Mucosa of rectum (tissue), 2 donors: Measurements from ENCODE around the gene PGF.

Experiments used
- H3K27ac ChIP-seq, 2 donors: one replicate each; pipeline ENCODE4 v1.7.0; 2013; ENCODE audit warnings: inconsistent platforms in 2 of 2, low read depth in 2 of 2, low read length in 2 of 2
- H3K27me3 ChIP-seq, 2 donors: one replicate each; pipeline ENCODE4 v1.7.0; 2013; ENCODE audit warnings: low read length in 2 of 2; ENCODE audit not compliant: control insufficient read depth in 2 of 2, insufficient read depth in 2 of 2
- H3K36me3 ChIP-seq, 2 donors: one replicate each; pipeline ENCODE4 v1.7.0; 2013; ENCODE audit warnings: low read length in 2 of 2; ENCODE audit not compliant: control insufficient read depth in 2 of 2, insufficient read depth in 2 of 2
- H3K4me1 ChIP-seq, 2 donors: one replicate each; pipeline ENCODE4 v1.7.0; 2013; ENCODE audit warnings: low read length in 2 of 2, mild to moderate bottlenecking in 1 of 2; ENCODE audit not compliant: control insufficient read depth in 2 of 2, insufficient read depth in 2 of 2
- H3K4me3 ChIP-seq, 2 donors: one replicate each; pipeline ENCODE4 v1.7.0; 2013; ENCODE audit warnings: low read length in 2 of 2
- H3K9ac ChIP-seq, 2 donors: one replicate each; pipeline ENCODE4 v1.7.0; 2013; ENCODE audit warnings: low read length in 2 of 2, low read depth in 1 of 2, mild to moderate bottlenecking in 1 of 2
- H3K9me3 ChIP-seq, 2 donors: one replicate each; pipeline ENCODE4 v1.7.0; 2013; ENCODE audit warnings: low read length in 2 of 2; ENCODE audit not compliant: control insufficient read depth in 2 of 2
- donor health status: healthy.
- donor health status: Normal muscosa, but diverticular disease.

PGF gene

GRCh38 chr14:74979029-74979428, 23.6 kb upstream of the PGF start:
- Histone ChIP-seq H3K4me1 (peaks cover 3 to 4% of the 10 kb centered on the region in 2 donors), H3K9me3 (no peaks in the 10 kb centered on the region), H3K27me3 (no peaks in the 10 kb centered on the region), H3K4me3 (no peak overlapping the region), H3K27ac (no peak overlapping the region), H3K36me3 (no peaks in the 10 kb centered on the region), H3K9ac (no peak overlapping the region)

GRCh38 chr14:74978416-74978947, 23.1 kb upstream of the PGF start:
- no peaks in the 10 kb centered on the region for H3K9me3 ChIP-seq
- peaks cover 4 to 5% of the 10 kb centered on the region in 2 donors for H3K4me1 ChIP-seq
- H3K27me3 ChIP-seq, result no peaks in the 10 kb centered on the region
- no peak overlapping the region for H3K27ac ChIP-seq
- no peaks in the 10 kb centered on the region for H3K36me3 ChIP-seq
- no peak overlapping the region for H3K4me3 ChIP-seq
- no peak overlapping the region for H3K9ac ChIP-seq

GRCh38 chr14:74977901-74978385, 22.5 kb upstream of the PGF start:
- Histone ChIP-seq H3K9me3 (no peaks in the 10 kb centered on the region), H3K36me3 (no peaks in the 10 kb centered on the region), H3K4me3 (no peak overlapping the region), H3K27me3 (no peaks in the 10 kb centered on the region), H3K27ac (no peak overlapping the region), H3K4me1 (peaks cover 4 to 5% of the 10 kb centered on the region in 2 donors), H3K9ac (no peak overlapping the region)

- H3K4me1 ChIP-seq, result peaks cover 4 to 5% of the 10 kb centered on the region in 2 donors
- no peak overlapping the region for H3K27ac ChIP-seq
- no peaks in the 10 kb centered on the region for H3K36me3 ChIP-seq
- no peaks in the 10 kb centered on the region for H3K27me3 ChIP-seq
- no peak overlapping the region for H3K9ac ChIP-seq
- H3K9me3 ChIP-seq, result no peaks in the 10 kb centered on the region
- H3K4me3 ChIP-seq, result no peak overlapping the region
Measured at GRCh38 chr14:74977164-74977900, 21.9 kb upstream of the PGF start.

- no peaks in the 10 kb centered on the region for H3K27me3 ChIP-seq
- H3K4me1 ChIP-seq, result peaks cover 4 to 5% of the 10 kb centered on the region in 2 donors
- no peaks in the 10 kb centered on the region for H3K36me3 ChIP-seq
- H3K9me3 ChIP-seq, result no peaks in the 10 kb centered on the region
- no peak overlapping the region for H3K27ac ChIP-seq
- H3K4me3 ChIP-seq, result no peak overlapping the region
- H3K9ac ChIP-seq, result no peak overlapping the region
Measured at GRCh38 chr14:74976264-74977113, 21.1 kb upstream of the PGF start.

- Histone ChIP-seq H3K27ac (no peak overlapping the region), H3K36me3 (no peaks in the 10 kb centered on the region), H3K9me3 (no peaks in the 10 kb centered on the region), H3K4me1 (peaks cover 2 to 4% of the 10 kb centered on the region in 2 donors), H3K9ac (no peak overlapping the region), H3K4me3 (no peak overlapping the region), H3K27me3 (no peaks in the 10 kb centered on the region)
Measured at GRCh38 chr14:74975059-74975810, 19.8 kb upstream of the PGF start.

- H3K36me3 ChIP-seq, result no peaks in the 10 kb centered on the region
- no peak overlapping the region for H3K9ac ChIP-seq
- H3K27ac ChIP-seq, result no peak overlapping the region
- H3K27me3 ChIP-seq, result no peaks in the 10 kb centered on the region
- no peaks in the 10 kb centered on the region for H3K9me3 ChIP-seq
- H3K4me3 ChIP-seq, result no peak overlapping the region
- H3K4me1 ChIP-seq, result peaks cover 2 to 4% of the 10 kb centered on the region in 2 donors
Measured at GRCh38 chr14:74974364-74975058, 19.1 kb upstream of the PGF start.

- no peak overlapping the region for H3K27ac ChIP-seq
- H3K9me3 ChIP-seq, result no peaks in the 10 kb centered on the region
- no peaks in the 10 kb centered on the region for H3K36me3 ChIP-seq
- H3K27me3 ChIP-seq, result no peaks in the 10 kb centered on the region
- H3K9ac ChIP-seq, result no peak overlapping the region
- H3K4me1 ChIP-seq, result peaks cover 2 to 4% of the 10 kb centered on the region in 2 donors
- no peak overlapping the region for H3K4me3 ChIP-seq
Measured at GRCh38 chr14:74973905-74974363, 18.5 kb upstream of the PGF start.

- Histone ChIP-seq H3K4me3 (no peak overlapping the region), H3K9me3 (no peaks in the 10 kb centered on the region), H3K4me1 (peaks cover 2 to 4% of the 10 kb centered on the region in 2 donors), H3K36me3 (no peaks in the 10 kb centered on the region), H3K9ac (no peak overlapping the region), H3K27ac (no peak overlapping the region), H3K27me3 (no peaks in the 10 kb centered on the region)
Measured at GRCh38 chr14:74973003-74973653, 17.7 kb upstream of the PGF start.
